Brain microvascular endothelial cell (primary cell): ENCODE data around the gene RPL37.

Experiments used
- DNase-seq: peaks from one replicate; pipeline ENCODE4 v3.0.0-alpha.2; 2020
- H3K27ac ChIP-seq: fragments of 250-450 bp; sonication (Bioruptor Pico); 2 replicates; pipeline ENCODE4 v1.5.1; 2020; ENCODE audit warnings: mild to moderate bottlenecking, moderate library complexity
- H3K27me3 ChIP-seq: fragments of 250-450 bp; sonication (Bioruptor Pico); replicated peaks from 2 replicates; pipeline ENCODE4 v1.5.1; 2020; ENCODE audit warnings: mild to moderate bottlenecking
- H3K36me3 ChIP-seq: fragments of 250-450 bp; sonication (Bioruptor Pico); replicated peaks from 2 replicates; pipeline ENCODE4 v1.5.1; 2020; ENCODE audit warnings: mild to moderate bottlenecking
- H3K4me3 ChIP-seq: 2 replicates; pipeline ENCODE4 v1.5.1; 2011; ENCODE audit warnings: low read depth, mild to moderate bottlenecking, control low read depth, low read length, moderate library complexity
- CTCF ChIP-seq: IDR thresholded peaks from 2 replicates; pipeline ENCODE4 v1.5.1; 2011; ENCODE audit warnings: low read depth, mild to moderate bottlenecking, moderate library complexity, low read length, control low read depth, inconsistent platforms; ENCODE audit errors: missing control alignments
- in situ Hi-C: cut with HindIII; loops from 2 replicates; pipeline ENCODE4 v1.10.0; 2017; ENCODE audit warnings: low sequenced_read_pairs, low pct_ligation_motif_present

RPL37 gene

GRCh38 chr5:40781843-40782409, 53.1 kb downstream of the RPL37 start:
- TF ChIP-seq CTCF, result no peak

GRCh38 chr5:40780858-40781257, 54.2 kb downstream of the RPL37 start:
- Histone ChIP-seq H3K4me3 (no peak overlapping the region), H3K27ac (no peak overlapping the region), H3K27me3 (no peaks in the 10 kb centered on the region), H3K36me3 (peaks cover 5% of the 10 kb centered on the region)
- in situ Hi-C loops, result no loop called here
- TF ChIP-seq CTCF, result no peak
- no peak for DNase-seq

More at GRCh38 chr5:40781843-40782409, 53.1 kb downstream of the RPL37 start:
- Histone ChIP-seq H3K36me3 (peaks cover 3% of the 10 kb centered on the region), H3K27me3 (no peaks in the 10 kb centered on the region), H3K4me3 (no peak overlapping the region), H3K27ac (no peak overlapping the region)
- in situ Hi-C loops, result no loop called here
- DNase-seq, result peak; percentile 18

- in situ Hi-C loops, result no loop called here
- H3K27ac ChIP-seq, result no peak overlapping the region
- no peak for TF ChIP-seq CTCF
Observed at GRCh38 chr5:40780199-40780598, 54.8 kb downstream of the RPL37 start.

GRCh38 chr5:40779561-40779960, 55.5 kb downstream of the RPL37 start:
- no peak for DNase-seq
- H3K36me3 ChIP-seq, result peaks cover 15% of the 10 kb centered on the region
- H3K27me3 ChIP-seq, result no peaks in the 10 kb centered on the region
- no peak overlapping the region for H3K27ac ChIP-seq
- no peak for TF ChIP-seq CTCF
- H3K4me3 ChIP-seq, result no peak overlapping the region
- in situ Hi-C loops, result no loop called here

More at GRCh38 chr5:40780199-40780598, 54.8 kb downstream of the RPL37 start:
- no peak for DNase-seq
- peaks cover 11% of the 10 kb centered on the region for H3K36me3 ChIP-seq
- no peak overlapping the region for H3K4me3 ChIP-seq
- H3K27me3 ChIP-seq, result no peaks in the 10 kb centered on the region

- no peak for DNase-seq
- Histone ChIP-seq H3K27ac (no peak overlapping the region), H3K27me3 (no peaks in the 10 kb centered on the region), H3K4me3 (no peak overlapping the region), H3K36me3 (peaks cover 21% of the 10 kb centered on the region)
- in situ Hi-C loops, result no loop called here
- no peak for TF ChIP-seq CTCF
Observed at GRCh38 chr5:40778133-40778532, 56.9 kb downstream of the RPL37 start.

GRCh38 chr5:40776658-40776977, 58.4 kb downstream of the RPL37 start:
- no peak overlapping the region for H3K27ac ChIP-seq

More at GRCh38 chr5:40776658-40776977, 58.4 kb downstream of the RPL37 start:
- no peak for DNase-seq
- in situ Hi-C loops, result no loop called here
- no peak overlapping the region for H3K4me3 ChIP-seq
- no peaks in the 10 kb centered on the region for H3K27me3 ChIP-seq
- no peak for TF ChIP-seq CTCF
- peaks cover 21% of the 10 kb centered on the region for H3K36me3 ChIP-seq
